Upper lobe of left lung (tissue), 4 donors: ENCODE results near the gene ARPP21.

Experiments
- CTCF ChIP-seq, 6 experiments: fragments of 450-650 bp in 4 of 6; fragments of 200-600 bp in 2 of 6; sonication (generic) in 2 of 6; IDR thresholded peaks; one replicate each; pipeline ENCODE4 v1.5.1; 2016 to 2019; ENCODE audit warnings: antibody characterized with exemption in 6 of 6
- EP300 ChIP-seq, 4 donors: sonication (generic); formaldehyde crosslinking; IDR thresholded peaks; one replicate each; pipeline ENCODE4 v1.5.1; 2017; ENCODE audit warnings: antibody characterized with exemption in 4 of 4, control low read depth in 2 of 4
- POLR2A ChIP-seq, 4 donors: fragments of 450-650 bp; IDR thresholded peaks; one replicate each; pipeline ENCODE4 v1.5.1; 2016 to 2017; ENCODE audit warnings: antibody characterized with exemption in 4 of 4, mild to moderate bottlenecking in 2 of 4

- TF ChIP-seq POLR2A (IDR thresholded peaks at IDR 0.05) (no peak), EP300 (IDR thresholded peaks at IDR 0.05) (no peak), CTCF (IDR thresholded peaks at IDR 0.05) (no peak)
Measured at GRCh38 chr3:35760146-35760545, 120.8 kb downstream of the ARPP21 start.
